ENCODE results near the gene TAF1. TPM values are rescaled to one million over a fixed set of nuclear protein-coding genes. Genes with fewer than 3 reads are reported as not detected.

TAF1 gene
- total and polyA plus RNA-seq, 10 donors: 7.0 to 84.3 (median 68.9) TPM

DNA sequence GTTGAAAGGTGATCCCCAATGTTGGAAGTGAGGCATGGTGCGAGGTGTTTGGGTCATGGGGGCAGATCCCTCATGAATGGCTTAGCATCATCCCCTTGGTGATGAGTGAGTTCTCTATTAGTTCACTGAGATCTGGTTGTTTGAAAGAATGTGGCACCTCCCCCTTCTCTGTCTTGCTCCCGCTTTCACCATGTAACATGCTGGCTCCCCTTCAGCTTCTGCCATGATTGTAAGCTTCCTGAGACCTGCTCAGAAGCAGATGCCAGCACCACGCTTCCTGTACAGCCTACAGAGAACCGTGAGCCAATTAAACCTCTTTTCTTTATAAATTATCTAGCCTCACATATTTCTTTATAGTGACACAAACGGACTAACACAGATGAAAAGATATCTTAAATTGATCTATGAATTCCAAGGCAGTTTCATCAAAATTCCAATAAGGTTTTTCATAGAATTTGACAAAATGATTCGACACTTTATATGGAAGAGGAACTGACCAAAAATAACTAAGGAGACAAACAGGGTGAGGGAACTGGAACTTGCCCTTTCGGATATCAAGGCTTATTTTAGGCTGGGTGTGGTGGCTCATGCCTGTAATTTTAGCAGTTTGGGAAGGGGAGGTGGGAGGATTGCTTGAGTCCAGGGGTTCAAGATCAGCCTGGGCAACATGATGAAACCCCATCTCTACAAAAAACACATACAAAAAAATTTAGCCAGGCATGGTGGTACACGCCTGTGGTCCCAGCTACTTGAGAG is 109.8 kb downstream of the TAF1 start:
- Histone ChIP-seq H3K9me3 (no peaks in the 10 kb centered on the region), H3K4me1 (no peaks in the 10 kb centered on the region), H3K27me3 (replicated peaks in 1 of 7) (no peaks in the 10 kb centered on the region), H3K27ac (no peak overlapping the region), H3K36me3 (no peaks in the 10 kb centered on the region), H3K4me3 (no peak overlapping the region)
- 66 to 83% (median 70%) methylated on average over 8 of the region's 8 CpGs for WGBS, 5 donors
- no peak for DNase-seq
- intact Hi-C loops (cut with DNase I; ENCODE audit: low total_unique reads): no loop called here
- TF ChIP-seq POLR2AphosphoS5 (IDR thresholded peaks at IDR 0.05) (no peak), CTCF (IDR thresholded peaks at IDR 0.05 in 8 of 11, conservative IDR thresholded peaks at IDR 0.05 in 3 of 11) (no peak), POLR2A (IDR thresholded peaks at IDR 0.05) (no peak)

DNA sequence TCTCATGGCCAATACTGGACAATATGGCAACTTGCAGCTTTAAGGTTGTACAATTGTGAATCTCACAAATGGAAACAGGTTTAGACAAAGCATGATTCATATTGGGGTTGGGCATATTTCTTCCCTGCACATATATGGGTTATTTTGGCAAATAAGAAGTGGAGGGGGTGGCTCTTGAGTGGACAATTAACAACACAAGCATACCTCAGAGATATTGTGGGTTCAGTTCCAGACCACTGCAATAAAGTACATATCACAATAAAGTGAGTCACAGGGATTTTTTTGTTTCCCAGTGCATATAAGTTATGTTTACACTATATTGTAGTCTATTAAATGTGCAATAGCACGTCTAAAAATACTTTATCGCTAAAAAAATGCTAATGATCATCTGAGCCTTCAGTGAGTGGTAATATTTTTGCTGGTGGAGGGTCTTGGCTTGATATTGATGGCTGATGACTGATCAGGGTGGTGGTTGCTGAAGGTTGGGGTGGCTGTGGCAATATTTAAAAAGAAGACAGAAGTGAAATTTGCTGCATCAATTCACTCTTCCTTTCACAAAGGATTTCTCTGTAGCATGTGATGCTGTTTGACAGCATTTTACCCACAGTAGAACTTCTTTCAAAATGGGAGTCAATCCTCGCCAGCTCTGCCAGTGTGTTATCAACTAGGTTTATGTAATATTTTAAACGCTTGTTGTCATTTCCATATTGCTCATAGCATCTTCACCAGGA is 116.2 kb downstream of the TAF1 start:
- no peak for DNase-seq
- no peak overlapping the region for H3K4me3 ChIP-seq
- 75 to 90% (median 78%) methylated on average over 4 of the region's 4 CpGs for WGBS, 5 donors

DNA sequence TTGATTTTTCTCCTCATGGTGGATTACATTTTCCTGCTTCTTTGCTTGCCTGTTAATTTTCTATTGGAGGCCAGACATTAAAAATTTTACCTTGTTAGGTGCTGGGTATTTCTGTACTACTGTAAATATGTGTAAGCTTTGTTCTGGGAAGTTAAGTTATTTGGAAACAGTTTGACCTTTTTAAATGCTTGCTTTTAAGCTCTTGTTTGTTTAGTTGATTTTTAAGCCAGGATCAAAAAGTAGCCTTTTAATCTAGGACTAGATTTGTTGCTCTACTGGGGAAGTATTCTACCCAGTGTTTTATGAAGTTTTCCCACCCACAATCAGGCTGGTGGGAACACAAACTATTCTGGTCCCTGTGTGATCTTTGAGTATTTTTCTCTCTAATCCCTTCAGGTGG is 121.7 kb downstream of the TAF1 start:
- Histone ChIP-seq H3K9me3 (no peaks in the 10 kb centered on the region), H3K36me3 (no peaks in the 10 kb centered on the region), H3K4me1 (peaks cover 0 to 4% (median 0%) of the 10 kb centered on the region in 6 donors), H3K27me3 (replicated peaks in 1 of 7) (no peaks in the 10 kb centered on the region), H3K27ac (no peak overlapping the region), H3K4me3 (no peak overlapping the region)
- no peak for DNase-seq
- intact Hi-C loops (cut with DNase I; ENCODE audit: low total_unique reads): no loop called here
- TF ChIP-seq POLR2AphosphoS5 (IDR thresholded peaks at IDR 0.05): no peak
- TF ChIP-seq POLR2A (IDR thresholded peaks at IDR 0.05): no peak
- TF ChIP-seq CTCF (IDR thresholded peaks at IDR 0.05 in 8 of 11, conservative IDR thresholded peaks at IDR 0.05 in 3 of 11): no peak

More for the DNA sequence above, 116.2 kb downstream of the TAF1 start:
- H3K9me3 ChIP-seq: no peaks in the 10 kb centered on the region
- no peaks in the 10 kb centered on the region for H3K4me1 ChIP-seq
- H3K36me3 ChIP-seq: no peaks in the 10 kb centered on the region
- TF ChIP-seq POLR2AphosphoS5 (IDR thresholded peaks at IDR 0.05) (no peak), CTCF (IDR thresholded peaks at IDR 0.05 in 8 of 11, conservative IDR thresholded peaks at IDR 0.05 in 3 of 11) (no peak), POLR2A (IDR thresholded peaks at IDR 0.05) (no peak)
- intact Hi-C loops (cut with DNase I; ENCODE audit: low total_unique reads): no loop called here
- no peak overlapping the region for H3K27ac ChIP-seq
- no peaks in the 10 kb centered on the region for H3K27me3 ChIP-seq (replicated peaks in 1 of 7)

GRCh38 chrX:71489540-71489939 is 123.4 kb downstream of the TAF1 start:
- no peaks in the 10 kb centered on the region for H3K36me3 ChIP-seq
- no peak for DNase-seq
- TF ChIP-seq POLR2AphosphoS5 (IDR thresholded peaks at IDR 0.05) (no peak), CTCF (IDR thresholded peaks at IDR 0.05 in 8 of 11, conservative IDR thresholded peaks at IDR 0.05 in 3 of 11) (no peak), POLR2A (IDR thresholded peaks at IDR 0.05) (no peak)
- peaks cover 0 to 10% (median 0%) of the 10 kb centered on the region in 6 donors for H3K4me1 ChIP-seq
- no peak overlapping the region for H3K4me3 ChIP-seq
- intact Hi-C loops (cut with DNase I; ENCODE audit: low total_unique reads): no loop called here
- no peaks in the 10 kb centered on the region for H3K9me3 ChIP-seq
- no peaks in the 10 kb centered on the region for H3K27me3 ChIP-seq (replicated peaks in 1 of 7)
- no peak overlapping the region for H3K27ac ChIP-seq
- 81 to 99% (median 95%) methylated on average over 5 of the region's 5 CpGs for WGBS, 5 donors
